H1 (cell line): Measurements from ENCODE around the gene EXT2. TPM values are rescaled to one million over a fixed set of nuclear protein-coding genes. Genes with fewer than 3 reads are reported as not detected.

Experiments used
- BACH1 ChIP-seq: IDR thresholded peaks from 2 replicates; pipeline ENCODE4 v1.6.1; 2012; ENCODE audit warnings: low read length, improper control_type of control experiment
- GTF2F1 ChIP-seq: IDR thresholded peaks from 2 replicates; pipeline ENCODE4 v1.6.1; 2012; ENCODE audit warnings: low read depth, low read length, improper control_type of control experiment, borderline replicate concordance
- KDM1A ChIP-seq: fragments of 200-600, 300-600 bp; sonication (generic); IDR thresholded peaks from 2 replicates; pipeline ENCODE4 v1.7.1; 2016; ENCODE audit warnings: mild to moderate bottlenecking, low read length, borderline replicate concordance
- POLR2AphosphoS5 ChIP-seq: IDR thresholded peaks from 2 replicates; pipeline ENCODE4 v1.6.1; 2011; ENCODE audit warnings: low read depth, low read length
- TAF7 ChIP-seq: optimal IDR thresholded peaks from 2 replicates; pipeline ENCODE3; 2011; ENCODE audit warnings: low read depth, mild to moderate bottlenecking, inconsistent platforms, low read length, moderate library complexity, borderline replicate concordance
- TEAD4 ChIP-seq: IDR thresholded peaks from 2 replicates; pipeline ENCODE4 v1.6.1; 2012; ENCODE audit warnings: low read depth, low read length, inconsistent platforms, mixed read lengths
- polyA plus RNA-seq, 7 experiments: library from polyadenylated mRNA; depleted of rRNA in 3 of 7; stranded (reverse) in 5 of 7; unstranded in 2 of 7; fragments of >200 nt in 5 of 7; fragments of 200-250 nt in 2 of 7; gene quantifications; 1 replicate in 5 of 7; 2 replicates in 1 of 7; 4 replicates in 1 of 7; pipeline versions ENCODE4 v1.2.1 to v1.2.3, GENCODE V29; 2011 to 2013; ENCODE audit warnings: missing spikeins in 2 of 7, mixed read lengths in 2 of 7
- total RNA-seq: library from RNA; stranded (reverse); fragmentation: NEBNext Ultra II Directional; extraction: Animal tissue kit (Norgen Biotek cat#: 25700); gene quantifications from 2 replicates; pipeline ENCODE4 v1.2.1, GENCODE V29; 2021
- TF ChIP-seq, protein P1 (sequence below): fragments of 300-600 bp; sonication (generic); IDR thresholded peaks from 2 replicates; pipeline ENCODE4 v1.7.1; 2012; ENCODE audit warnings: low read length, moderate library complexity, mild to moderate bottlenecking, inconsistent platforms; ENCODE audit not compliant: insufficient replicate concordance

EXT2 gene
- total and polyA plus RNA-seq, 2 of the 8 experiments (the other 6 are each of a cell fraction or from before 2014, with no cell fraction given) = 29.8 to 42.8 TPM

DNA sequence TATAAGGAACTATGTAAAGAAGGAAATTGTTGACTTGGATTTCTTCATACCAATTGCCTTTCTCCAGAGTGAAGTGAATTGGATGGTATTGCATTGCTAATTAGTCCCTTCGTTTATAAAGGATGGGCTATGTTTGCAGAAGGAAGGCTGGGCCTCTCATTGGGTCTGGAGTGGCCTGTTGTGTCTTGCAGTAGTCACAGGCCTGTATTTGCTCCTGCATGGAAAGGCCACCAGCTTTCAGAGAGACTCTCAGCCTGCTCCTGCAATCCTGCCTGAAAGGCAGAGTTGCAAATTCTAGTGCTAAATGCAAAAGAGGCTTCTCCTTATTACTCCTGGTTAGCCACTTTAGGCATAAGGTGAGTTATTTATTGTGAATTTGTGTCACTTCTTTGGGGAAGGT lies 103.8 kb downstream of the EXT2 start (continued):
- TF ChIP-seq, protein P1, sequence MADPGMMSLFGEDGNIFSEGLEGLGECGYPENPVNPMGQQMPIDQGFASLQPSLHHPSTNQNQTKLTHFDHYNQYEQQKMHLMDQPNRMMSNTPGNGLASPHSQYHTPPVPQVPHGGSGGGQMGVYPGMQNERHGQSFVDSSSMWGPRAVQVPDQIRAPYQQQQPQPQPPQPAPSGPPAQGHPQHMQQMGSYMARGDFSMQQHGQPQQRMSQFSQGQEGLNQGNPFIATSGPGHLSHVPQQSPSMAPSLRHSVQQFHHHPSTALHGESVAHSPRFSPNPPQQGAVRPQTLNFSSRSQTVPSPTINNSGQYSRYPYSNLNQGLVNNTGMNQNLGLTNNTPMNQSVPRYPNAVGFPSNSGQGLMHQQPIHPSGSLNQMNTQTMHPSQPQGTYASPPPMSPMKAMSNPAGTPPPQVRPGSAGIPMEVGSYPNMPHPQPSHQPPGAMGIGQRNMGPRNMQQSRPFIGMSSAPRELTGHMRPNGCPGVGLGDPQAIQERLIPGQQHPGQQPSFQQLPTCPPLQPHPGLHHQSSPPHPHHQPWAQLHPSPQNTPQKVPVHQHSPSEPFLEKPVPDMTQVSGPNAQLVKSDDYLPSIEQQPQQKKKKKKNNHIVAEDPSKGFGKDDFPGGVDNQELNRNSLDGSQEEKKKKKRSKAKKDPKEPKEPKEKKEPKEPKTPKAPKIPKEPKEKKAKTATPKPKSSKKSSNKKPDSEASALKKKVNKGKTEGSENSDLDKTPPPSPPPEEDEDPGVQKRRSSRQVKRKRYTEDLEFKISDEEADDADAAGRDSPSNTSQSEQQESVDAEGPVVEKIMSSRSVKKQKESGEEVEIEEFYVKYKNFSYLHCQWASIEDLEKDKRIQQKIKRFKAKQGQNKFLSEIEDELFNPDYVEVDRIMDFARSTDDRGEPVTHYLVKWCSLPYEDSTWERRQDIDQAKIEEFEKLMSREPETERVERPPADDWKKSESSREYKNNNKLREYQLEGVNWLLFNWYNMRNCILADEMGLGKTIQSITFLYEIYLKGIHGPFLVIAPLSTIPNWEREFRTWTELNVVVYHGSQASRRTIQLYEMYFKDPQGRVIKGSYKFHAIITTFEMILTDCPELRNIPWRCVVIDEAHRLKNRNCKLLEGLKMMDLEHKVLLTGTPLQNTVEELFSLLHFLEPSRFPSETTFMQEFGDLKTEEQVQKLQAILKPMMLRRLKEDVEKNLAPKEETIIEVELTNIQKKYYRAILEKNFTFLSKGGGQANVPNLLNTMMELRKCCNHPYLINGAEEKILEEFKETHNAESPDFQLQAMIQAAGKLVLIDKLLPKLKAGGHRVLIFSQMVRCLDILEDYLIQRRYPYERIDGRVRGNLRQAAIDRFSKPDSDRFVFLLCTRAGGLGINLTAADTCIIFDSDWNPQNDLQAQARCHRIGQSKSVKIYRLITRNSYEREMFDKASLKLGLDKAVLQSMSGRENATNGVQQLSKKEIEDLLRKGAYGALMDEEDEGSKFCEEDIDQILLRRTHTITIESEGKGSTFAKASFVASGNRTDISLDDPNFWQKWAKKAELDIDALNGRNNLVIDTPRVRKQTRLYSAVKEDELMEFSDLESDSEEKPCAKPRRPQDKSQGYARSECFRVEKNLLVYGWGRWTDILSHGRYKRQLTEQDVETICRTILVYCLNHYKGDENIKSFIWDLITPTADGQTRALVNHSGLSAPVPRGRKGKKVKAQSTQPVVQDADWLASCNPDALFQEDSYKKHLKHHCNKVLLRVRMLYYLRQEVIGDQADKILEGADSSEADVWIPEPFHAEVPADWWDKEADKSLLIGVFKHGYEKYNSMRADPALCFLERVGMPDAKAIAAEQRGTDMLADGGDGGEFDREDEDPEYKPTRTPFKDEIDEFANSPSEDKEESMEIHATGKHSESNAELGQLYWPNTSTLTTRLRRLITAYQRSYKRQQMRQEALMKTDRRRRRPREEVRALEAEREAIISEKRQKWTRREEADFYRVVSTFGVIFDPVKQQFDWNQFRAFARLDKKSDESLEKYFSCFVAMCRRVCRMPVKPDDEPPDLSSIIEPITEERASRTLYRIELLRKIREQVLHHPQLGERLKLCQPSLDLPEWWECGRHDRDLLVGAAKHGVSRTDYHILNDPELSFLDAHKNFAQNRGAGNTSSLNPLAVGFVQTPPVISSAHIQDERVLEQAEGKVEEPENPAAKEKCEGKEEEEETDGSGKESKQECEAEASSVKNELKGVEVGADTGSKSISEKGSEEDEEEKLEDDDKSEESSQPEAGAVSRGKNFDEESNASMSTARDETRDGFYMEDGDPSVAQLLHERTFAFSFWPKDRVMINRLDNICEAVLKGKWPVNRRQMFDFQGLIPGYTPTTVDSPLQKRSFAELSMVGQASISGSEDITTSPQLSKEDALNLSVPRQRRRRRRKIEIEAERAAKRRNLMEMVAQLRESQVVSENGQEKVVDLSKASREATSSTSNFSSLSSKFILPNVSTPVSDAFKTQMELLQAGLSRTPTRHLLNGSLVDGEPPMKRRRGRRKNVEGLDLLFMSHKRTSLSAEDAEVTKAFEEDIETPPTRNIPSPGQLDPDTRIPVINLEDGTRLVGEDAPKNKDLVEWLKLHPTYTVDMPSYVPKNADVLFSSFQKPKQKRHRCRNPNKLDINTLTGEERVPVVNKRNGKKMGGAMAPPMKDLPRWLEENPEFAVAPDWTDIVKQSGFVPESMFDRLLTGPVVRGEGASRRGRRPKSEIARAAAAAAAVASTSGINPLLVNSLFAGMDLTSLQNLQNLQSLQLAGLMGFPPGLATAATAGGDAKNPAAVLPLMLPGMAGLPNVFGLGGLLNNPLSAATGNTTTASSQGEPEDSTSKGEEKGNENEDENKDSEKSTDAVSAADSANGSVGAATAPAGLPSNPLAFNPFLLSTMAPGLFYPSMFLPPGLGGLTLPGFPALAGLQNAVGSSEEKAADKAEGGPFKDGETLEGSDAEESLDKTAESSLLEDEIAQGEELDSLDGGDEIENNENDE = no peak
- peak; percentile 57 for TF ChIP-seq TAF7
- peak; percentile 34; the same call in 1 of the 2 replicates for TF ChIP-seq POLR2AphosphoS5
- TF ChIP-seq BACH1 = no peak
- no peak for TF ChIP-seq TEAD4
- TF ChIP-seq KDM1A = no peak
- TF ChIP-seq GTF2F1 = no peak
